K562 (cell line): ENCODE data around the gene DPM2. TPM values are rescaled to one million over a fixed set of nuclear protein-coding genes. Genes with fewer than 3 reads are reported as not detected.
A peak's percentile ranks its signal among the peaks of the same experiment; 100 is the strongest.

ENCODE experiments used
- ARNT ChIP-seq, 2 experiments: fragments of 450-650 bp; IDR thresholded peaks; 2 replicates each; pipeline ENCODE4 v1.6.1; 2016; ENCODE audit warnings: mild to moderate bottlenecking in 1 of 2
- CREM ChIP-seq: IDR thresholded peaks from 2 replicates; pipeline ENCODE4 v1.6.1; 2014; ENCODE audit warnings: antibody characterized with exemption, low read depth
- EHMT2 ChIP-seq: fragments of 450-650 bp; IDR thresholded peaks from 2 replicates; pipeline ENCODE4 v1.6.1; 2018; ENCODE audit warnings: antibody characterized with exemption
- EZH2 ChIP-seq: IDR thresholded peaks from 2 replicates; pipeline ENCODE4 v1.6.1; 2012; ENCODE audit warnings: low read depth, mild to moderate bottlenecking, inconsistent platforms, low read length, borderline replicate concordance
- HDGF ChIP-seq: fragments of 450-650 bp; IDR thresholded peaks from 2 replicates; pipeline ENCODE4 v1.6.1; 2016
- HMGN3 ChIP-seq: IDR thresholded peaks from 2 replicates; pipeline ENCODE4 v1.6.1; 2011; ENCODE audit warnings: borderline replicate concordance, low read depth, mild to moderate bottlenecking, mixed read lengths, low read length; ENCODE audit not compliant: insufficient read length; ENCODE audit errors: extremely low read depth
- NFATC3 ChIP-seq: fragments of 450-650 bp; IDR thresholded peaks from 2 replicates; pipeline ENCODE4 v1.6.1; 2017; ENCODE audit warnings: mild to moderate bottlenecking
- SLC30A9 ChIP-seq: fragments of 250-450 bp; sonication (Bioruptor Pico); IDR thresholded peaks from 2 replicates; pipeline ENCODE4 v1.8.0; 2022; ENCODE audit warnings: mild to moderate bottlenecking, moderate library complexity
- SMAD3 ChIP-seq: fragments of 450-650 bp; formaldehyde crosslinking; conservative IDR thresholded peaks from 2 replicates; pipeline ENCODE4 v1.4.0; 2020; ENCODE audit warnings: mild to moderate bottlenecking
- SUPT5H ChIP-seq: fragments of 450-650 bp; IDR thresholded peaks from 2 replicates; pipeline ENCODE4 v1.6.1; 2016
- TARDBP ChIP-seq: fragments of 450-650 bp; IDR thresholded peaks from 2 replicates; pipeline ENCODE4 v1.6.1; 2016
- THRAP3 ChIP-seq: fragments of 450-650 bp; IDR thresholded peaks from 2 replicates; pipeline ENCODE4 v1.6.1; 2016; ENCODE audit warnings: mild to moderate bottlenecking, inconsistent platforms, borderline replicate concordance
- TRIM24 ChIP-seq, 2 experiments: fragments of 450-650 bp; IDR thresholded peaks; 2 replicates each; pipeline ENCODE4 v1.6.1; 2016
- ZEB2 ChIP-seq: fragments of 450-650 bp; IDR thresholded peaks from 2 replicates; pipeline ENCODE4 v1.6.1; 2016
- ZFP1 ChIP-seq: fragments of 450-650 bp; formaldehyde crosslinking; IDR thresholded peaks from 2 replicates; pipeline ENCODE4 v1.4.0; 2020; ENCODE audit warnings: mild to moderate bottlenecking, mixed read lengths
- polyA plus RNA-seq, 8 experiments: library from polyadenylated mRNA; depleted of rRNA in 4 of 8; stranded (reverse) in 5 of 8; unstranded in 3 of 8; fragments of >200 nt; fragmentation: Nextera tagmentation in 2 of 8; fragmentation: Illumina TruSeq in 1 of 8; extraction: Ambion mirVana in 2 of 8; extraction: Trizol in 1 of 8; gene quantifications; 2 replicates each; pipeline versions ENCODE4 v1.2.1 to v1.2.3, GENCODE V29; 2011 to 2014; ENCODE audit warnings: inconsistent platforms in 1 of 8, missing spikeins in 1 of 8
- total RNA-seq, 7 experiments: library from RNA; depleted of rRNA in 6 of 7; stranded (reverse); fragments of >200 nt in 6 of 7; fragmentation: Illumina TruSeq in 2 of 7; extraction: Trizol in 2 of 7; gene quantifications; 2 replicates each; pipeline versions ENCODE4 v1.2.1 to v1.2.3, GENCODE V29; 2011 to 2021; ENCODE audit warnings: low replicate concordance in 1 of 7
- TF ChIP-seq, protein P1 (sequence below): fragments of 250-450 bp; sonication (Bioruptor Pico); IDR thresholded peaks from 2 replicates; pipeline ENCODE4 v1.5.0; 2021; ENCODE audit warnings: mild to moderate bottlenecking, moderate library complexity
- TF ChIP-seq, protein P2 (sequence below): fragments of 250-450 bp; sonication (Bioruptor Pico); IDR thresholded peaks from 2 replicates; pipeline ENCODE4 v1.8.0; 2021; ENCODE audit warnings: moderate library complexity, mild to moderate bottlenecking, inconsistent platforms
- TF ChIP-seq, protein P3 (sequence below): fragments of 450-650 bp; formaldehyde crosslinking; IDR thresholded peaks from 2 replicates; pipeline ENCODE4 v1.4.0; 2020; ENCODE audit warnings: mild to moderate bottlenecking, moderate library complexity
- TF ChIP-seq, protein P4 (sequence below): fragments of 450-650 bp; formaldehyde crosslinking; IDR thresholded peaks from 2 replicates; pipeline ENCODE4 v1.4.0; 2020; ENCODE audit warnings: mild to moderate bottlenecking, moderate library complexity
- TF ChIP-seq, protein P5 (sequence below): fragments of 450-650 bp; formaldehyde crosslinking; IDR thresholded peaks from 2 replicates; pipeline ENCODE4 v1.4.0; 2020; ENCODE audit warnings: mild to moderate bottlenecking, moderate library complexity

DPM2 gene
- total and polyA plus RNA-seq, 9 of the 15 experiments (the other 6 are each of a cell fraction or from before 2014, with no cell fraction given): 43.5 to 126 (median 71.1) TPM

DNA sequence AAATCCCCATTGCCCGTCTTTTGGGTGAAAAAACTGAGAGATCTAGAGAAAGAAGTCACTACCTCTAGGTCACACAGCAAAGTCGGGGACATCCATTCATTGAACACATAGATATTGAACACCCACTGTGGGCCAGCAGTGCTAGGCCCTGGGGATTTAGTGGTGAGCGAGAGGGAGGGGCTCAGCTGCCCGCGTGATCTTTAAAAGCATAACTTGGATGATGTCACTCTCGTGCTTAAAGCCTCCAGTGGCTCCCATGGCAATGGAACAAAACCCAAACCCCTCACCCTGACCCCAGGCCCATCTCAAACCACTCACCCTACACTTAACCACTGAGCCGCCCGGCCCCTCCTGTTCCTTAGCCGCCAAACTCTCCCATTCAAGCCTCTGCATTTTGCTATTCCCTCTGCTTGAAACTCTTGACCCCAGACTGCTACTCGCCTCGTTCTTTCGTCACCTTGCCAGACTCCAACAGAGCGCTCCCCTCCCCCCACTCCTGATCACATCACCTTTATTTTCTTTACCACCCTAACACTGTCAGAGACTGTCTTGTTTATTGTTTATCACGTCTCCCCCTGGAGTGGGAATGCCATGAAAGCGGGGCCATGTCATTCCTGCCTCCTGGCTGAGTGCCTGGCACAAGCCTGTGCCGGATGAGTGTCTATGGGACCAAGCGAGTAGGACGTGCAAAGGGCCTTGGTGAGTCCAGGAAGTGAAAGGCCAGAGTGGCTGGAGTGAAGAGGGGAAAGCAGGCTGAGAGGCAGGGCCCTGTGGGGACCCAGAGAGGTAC lies 6.4 kb downstream of the DPM2 start (continued):
- TF ChIP-seq, protein P1, sequence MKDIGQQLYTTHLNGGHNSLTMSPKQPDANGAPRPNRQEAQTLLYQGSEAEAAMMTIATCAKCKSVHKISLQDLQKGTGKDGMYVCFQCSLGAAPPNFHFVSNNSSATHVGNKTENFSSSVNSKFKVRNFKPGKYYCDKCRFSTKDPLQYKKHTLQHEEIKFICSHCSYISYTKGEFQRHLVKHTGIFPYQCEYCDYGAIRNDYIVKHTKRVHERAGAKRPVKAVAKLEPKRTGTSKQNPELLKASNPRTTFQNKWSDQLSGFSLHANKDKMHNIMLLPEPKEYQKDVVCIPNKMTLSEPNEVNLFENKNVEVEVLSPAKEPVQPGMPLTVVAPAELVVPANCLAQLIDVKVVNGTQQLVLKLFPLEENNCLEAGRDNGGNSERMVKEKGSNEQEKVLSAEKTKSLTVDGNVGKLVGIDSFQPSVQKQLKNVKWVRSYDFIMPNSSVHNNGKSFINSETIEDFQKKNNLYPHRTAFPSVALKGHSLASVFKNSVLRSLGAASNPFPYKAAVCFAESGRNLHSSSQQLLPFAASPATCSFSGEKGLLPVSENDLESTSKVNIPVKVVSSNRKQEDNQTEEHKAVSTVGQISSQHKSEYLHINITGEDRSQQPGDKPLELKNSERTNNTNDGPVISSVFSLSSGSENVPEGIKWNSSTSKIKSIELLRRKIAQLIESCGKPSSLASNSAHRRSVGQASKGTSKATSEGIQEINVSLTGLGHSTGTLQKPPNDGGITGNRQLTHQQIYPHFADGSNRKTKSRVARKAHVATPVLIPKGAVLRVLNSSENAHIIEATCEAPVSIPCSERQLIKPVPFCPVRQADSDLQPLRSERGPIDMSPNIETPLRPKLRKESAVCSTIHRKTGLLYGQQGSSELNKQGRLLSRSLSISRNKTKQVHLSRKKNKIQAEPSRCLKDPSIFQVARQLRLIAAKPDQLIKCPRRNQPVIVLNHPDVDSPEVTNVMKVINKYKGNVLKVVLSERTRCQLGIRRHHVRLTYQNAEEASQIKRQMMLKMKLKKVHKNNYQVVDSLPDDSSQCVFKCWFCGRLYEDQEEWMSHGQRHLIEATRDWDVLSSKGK (CRISPR knock-in tag): no peak
- TF ChIP-seq ARNT (IDR thresholded peaks at IDR 0.05): 0 out of 4 replicates have a peak, but pooled peaks of 1 of the 2 experiments have one; percentile 14
- TF ChIP-seq EZH2: no peak
- TF ChIP-seq, protein P2, sequence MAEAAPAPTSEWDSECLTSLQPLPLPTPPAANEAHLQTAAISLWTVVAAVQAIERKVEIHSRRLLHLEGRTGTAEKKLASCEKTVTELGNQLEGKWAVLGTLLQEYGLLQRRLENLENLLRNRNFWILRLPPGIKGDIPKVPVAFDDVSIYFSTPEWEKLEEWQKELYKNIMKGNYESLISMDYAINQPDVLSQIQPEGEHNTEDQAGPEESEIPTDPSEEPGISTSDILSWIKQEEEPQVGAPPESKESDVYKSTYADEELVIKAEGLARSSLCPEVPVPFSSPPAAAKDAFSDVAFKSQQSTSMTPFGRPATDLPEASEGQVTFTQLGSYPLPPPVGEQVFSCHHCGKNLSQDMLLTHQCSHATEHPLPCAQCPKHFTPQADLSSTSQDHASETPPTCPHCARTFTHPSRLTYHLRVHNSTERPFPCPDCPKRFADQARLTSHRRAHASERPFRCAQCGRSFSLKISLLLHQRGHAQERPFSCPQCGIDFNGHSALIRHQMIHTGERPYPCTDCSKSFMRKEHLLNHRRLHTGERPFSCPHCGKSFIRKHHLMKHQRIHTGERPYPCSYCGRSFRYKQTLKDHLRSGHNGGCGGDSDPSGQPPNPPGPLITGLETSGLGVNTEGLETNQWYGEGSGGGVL (CRISPR knock-in tag): no peak
- TF ChIP-seq, protein P3, sequence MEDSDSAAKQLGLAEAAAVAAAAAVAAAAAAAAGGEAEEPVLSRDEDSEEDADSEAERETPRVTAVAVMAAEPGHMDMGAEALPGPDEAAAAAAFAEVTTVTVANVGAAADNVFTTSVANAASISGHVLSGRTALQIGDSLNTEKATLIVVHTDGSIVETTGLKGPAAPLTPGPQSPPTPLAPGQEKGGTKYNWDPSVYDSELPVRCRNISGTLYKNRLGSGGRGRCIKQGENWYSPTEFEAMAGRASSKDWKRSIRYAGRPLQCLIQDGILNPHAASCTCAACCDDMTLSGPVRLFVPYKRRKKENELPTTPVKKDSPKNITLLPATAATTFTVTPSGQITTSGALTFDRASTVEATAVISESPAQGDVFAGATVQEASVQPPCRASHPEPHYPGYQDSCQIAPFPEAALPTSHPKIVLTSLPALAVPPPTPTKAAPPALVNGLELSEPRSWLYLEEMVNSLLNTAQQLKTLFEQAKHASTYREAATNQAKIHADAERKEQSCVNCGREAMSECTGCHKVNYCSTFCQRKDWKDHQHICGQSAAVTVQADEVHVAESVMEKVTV: no peak
- TF ChIP-seq HMGN3: no peak
- TF ChIP-seq, protein P4, sequence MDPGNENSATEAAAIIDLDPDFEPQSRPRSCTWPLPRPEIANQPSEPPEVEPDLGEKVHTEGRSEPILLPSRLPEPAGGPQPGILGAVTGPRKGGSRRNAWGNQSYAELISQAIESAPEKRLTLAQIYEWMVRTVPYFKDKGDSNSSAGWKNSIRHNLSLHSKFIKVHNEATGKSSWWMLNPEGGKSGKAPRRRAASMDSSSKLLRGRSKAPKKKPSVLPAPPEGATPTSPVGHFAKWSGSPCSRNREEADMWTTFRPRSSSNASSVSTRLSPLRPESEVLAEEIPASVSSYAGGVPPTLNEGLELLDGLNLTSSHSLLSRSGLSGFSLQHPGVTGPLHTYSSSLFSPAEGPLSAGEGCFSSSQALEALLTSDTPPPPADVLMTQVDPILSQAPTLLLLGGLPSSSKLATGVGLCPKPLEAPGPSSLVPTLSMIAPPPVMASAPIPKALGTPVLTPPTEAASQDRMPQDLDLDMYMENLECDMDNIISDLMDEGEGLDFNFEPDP: no peak
- peak; percentile 51; the same call in 1 of the 2 replicates for TF ChIP-seq SUPT5H
- TF ChIP-seq HDGF: peak; percentile 93; the same call in 1 of the 2 replicates
- TF ChIP-seq TRIM24 (IDR thresholded peaks at IDR 0.05): peak in 1 of 2 experiments; percentile 40; a peak in 2 of 4 replicates
- TF ChIP-seq THRAP3: 0 out of 2 replicates have a peak, but pooled peaks have one; percentile 9
- no peak for TF ChIP-seq TARDBP
- TF ChIP-seq NFATC3: no peak
- TF ChIP-seq CREM: peak; percentile 21
- TF ChIP-seq ZEB2: peak; percentile 23; the same call in 1 of the 2 replicates
- no peak for TF ChIP-seq ZFP1 (CRISPR knock-in tag)
- TF ChIP-seq, protein P5, sequence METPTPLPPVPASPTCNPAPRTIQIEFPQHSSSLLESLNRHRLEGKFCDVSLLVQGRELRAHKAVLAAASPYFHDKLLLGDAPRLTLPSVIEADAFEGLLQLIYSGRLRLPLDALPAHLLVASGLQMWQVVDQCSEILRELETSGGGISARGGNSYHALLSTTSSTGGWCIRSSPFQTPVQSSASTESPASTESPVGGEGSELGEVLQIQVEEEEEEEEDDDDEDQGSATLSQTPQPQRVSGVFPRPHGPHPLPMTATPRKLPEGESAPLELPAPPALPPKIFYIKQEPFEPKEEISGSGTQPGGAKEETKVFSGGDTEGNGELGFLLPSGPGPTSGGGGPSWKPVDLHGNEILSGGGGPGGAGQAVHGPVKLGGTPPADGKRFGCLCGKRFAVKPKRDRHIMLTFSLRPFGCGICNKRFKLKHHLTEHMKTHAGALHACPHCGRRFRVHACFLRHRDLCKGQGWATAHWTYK (CRISPR knock-in tag): no peak
- no peak for TF ChIP-seq SMAD3 (CRISPR knock-in tag)
- TF ChIP-seq SLC30A9 (CRISPR knock-in tag): no peak
- peak; percentile 45; the same call in 1 of the 2 replicates for TF ChIP-seq EHMT2
